Omental fat pad (tissue), 4 donors: ENCODE measurements around the gene NBPF11. TPM values are rescaled to one million over a fixed set of nuclear protein-coding genes. Genes with fewer than 3 reads are reported as not detected.
A peak's percentile ranks its signal among the peaks of the same experiment; 100 is the strongest.
"Not testable (repeated sequence)": the region's sequence is repeated elsewhere in the genome, so short reads cannot be mapped to it uniquely, and the experiment has no call there.

ENCODE experiments used
- ATAC-seq: fragments of 150-250 bp; one replicate; pipeline ENCODE4 v1.9.1; 2016; ENCODE audit warnings: mild to moderate bottlenecking, moderate library complexity; ENCODE audit not compliant: low FRiP score
- DNase-seq: peaks from one replicate; pipeline ENCODE4 v3.0.0-alpha.2; 2019; ENCODE audit warnings: low spot score
- small RNA-seq: library from RNA; depleted of rRNA; stranded (forward); fragments of <200 nt; gene quantifications from one replicate; pipeline ENCODE3, GENCODE V24; 2016
- total RNA-seq, 4 donors: library from RNA; depleted of rRNA; stranded (reverse); fragments of >200 nt; gene quantifications; one replicate each; pipeline ENCODE4 v1.1.0, GENCODE V29; 2016

Gene NBPF11
- total RNA-seq, 4 donors from 2014 or later: 5.6 to 13.7 (median 8.0) TPM

GRCh38 chr1:148141936-148142335 is 10.1 kb downstream of the NBPF11 start:
- not testable (repeated sequence) for ATAC-seq, DNase-seq

GRCh38 chr1:148138606-148139005 is 13.5 kb downstream of the NBPF11 start:
- DNase-seq, ATAC-seq: not testable (repeated sequence)

GRCh38 chr1:148122341-148122740 is 29.7 kb downstream of the NBPF11 start:
- not testable (repeated sequence) for ATAC-seq, DNase-seq

- not testable (repeated sequence) for DNase-seq, ATAC-seq
Observed at GRCh38 chr1:148120395-148120794, 31.7 kb downstream of the NBPF11 start.

- DNase-seq, ATAC-seq: not testable (repeated sequence)
Observed at GRCh38 chr1:148095732-148096131, 56.3 kb downstream of the NBPF11 start.

GRCh38 chr1:148086196-148086595 is 65.9 kb downstream of the NBPF11 start:
- not testable (repeated sequence) for ATAC-seq, DNase-seq

GRCh38 chr1:148081205-148081604 is 70.9 kb downstream of the NBPF11 start:
- DNase-seq: not testable (repeated sequence)
- ATAC-seq: peak; percentile 91

GRCh38 chr1:148078632-148079519 is 73.2 kb downstream of the NBPF11 start:
- ATAC-seq: peak; percentile 46
- not testable (repeated sequence) for DNase-seq

GRCh38 chr1:148078090-148078489 is 74.0 kb downstream of the NBPF11 start:
- not testable (repeated sequence) for DNase-seq, ATAC-seq

GRCh38 chr1:148077458-148077857 is 74.6 kb downstream of the NBPF11 start:
- DNase-seq, ATAC-seq: not testable (repeated sequence)

- not testable (repeated sequence) for ATAC-seq, DNase-seq
Observed at GRCh38 chr1:148073392-148073791, 78.7 kb downstream of the NBPF11 start.

- not testable (repeated sequence) for DNase-seq, ATAC-seq
Observed at GRCh38 chr1:148068606-148069005, 83.5 kb downstream of the NBPF11 start.

GRCh38 chr1:148068201-148068600 is 83.9 kb downstream of the NBPF11 start:
- not testable (repeated sequence) for DNase-seq, ATAC-seq

GRCh38 chr1:148060294-148060701 is 91.8 kb downstream of the NBPF11 start:
- DNase-seq, ATAC-seq: not testable (repeated sequence)

GRCh38 chr1:148057384-148057783 is 94.7 kb downstream of the NBPF11 start:
- not testable (repeated sequence) for DNase-seq, ATAC-seq

Small RNAs within 50 kb of the gene (small RNA-seq; reads per million reads assigned to genes)
- not detected for gene RNA5SP57

Other genes with a start within 250 kb of the NBPF11 start
- not detected for gene GJA8, start 249.5 kb downstream of the NBPF11 start, total RNA-seq
- 10 to 100 TPM in 3 of 4 donors, 1 to 10 TPM in 1; 8.5 to 22.7 (median 12.5) TPM for gene GPR89B, start 223.9 kb downstream of the NBPF11 start, total RNA-seq